Trophoblast cell (in vitro differentiated cells and primary cell): ENCODE measurements around the gene GAPDH.

ENCODE experiments used
- DNase-seq, 2 donors: peaks; one replicate each; pipeline ENCODE4 v3.0.0-alpha.2; 2016
- H2AFZ ChIP-seq: 2 replicates; pipeline ENCODE4 v1.6.1; 2013; ENCODE audit warnings: low read length, moderate library complexity, mild to moderate bottlenecking; ENCODE audit not compliant: insufficient read depth, poor library complexity
- H2AK5ac ChIP-seq: 2 replicates; pipeline ENCODE4 v1.6.1; 2013; ENCODE audit warnings: mild to moderate bottlenecking, low read length
- H2BK120ac ChIP-seq: 2 replicates; pipeline ENCODE4 v1.6.1; 2013; ENCODE audit warnings: low read length, mild to moderate bottlenecking, moderate library complexity; ENCODE audit not compliant: insufficient read depth, poor library complexity
- H2BK12ac ChIP-seq: 2 replicates; pipeline ENCODE4 v1.6.1; 2013; ENCODE audit warnings: mild to moderate bottlenecking, low read length, moderate library complexity
- H2BK5ac ChIP-seq: 2 replicates; pipeline ENCODE4 v1.6.1; 2013; ENCODE audit warnings: low read length, low read depth, moderate library complexity, mild to moderate bottlenecking; ENCODE audit not compliant: poor library complexity
- H3K14ac ChIP-seq: 2 replicates; pipeline ENCODE4 v1.6.1; 2013; ENCODE audit warnings: mild to moderate bottlenecking, low read length
- H3K18ac ChIP-seq: 2 replicates; pipeline ENCODE4 v1.6.1; 2013; ENCODE audit warnings: mild to moderate bottlenecking, low read length
- H3K23ac ChIP-seq: 2 replicates; pipeline ENCODE4 v1.6.1; 2013; ENCODE audit warnings: low read length
- H3K27ac ChIP-seq: 2 replicates; pipeline ENCODE4 v1.5.1; 2013; ENCODE audit warnings: low read depth, mild to moderate bottlenecking, inconsistent platforms, low read length, moderate library complexity
- H3K27me3 ChIP-seq: 2 replicates; pipeline ENCODE4 v1.6.1; 2013; ENCODE audit warnings: inconsistent platforms, mild to moderate bottlenecking, low read length, moderate library complexity; ENCODE audit not compliant: insufficient read depth
- H3K36me3 ChIP-seq, 2 experiments: 1 replicate in 1 of 2; 2 replicates in 1 of 2; pipeline ENCODE4 v1.6.1; 2013; ENCODE audit warnings: low read length in 2 of 2, mild to moderate bottlenecking in 2 of 2, moderate library complexity in 1 of 2; ENCODE audit not compliant: insufficient read depth in 2 of 2, control insufficient read depth in 1 of 2
- H3K4ac ChIP-seq: 2 replicates; pipeline ENCODE4 v1.6.1; 2013; ENCODE audit warnings: low read depth, mild to moderate bottlenecking, low read length, moderate library complexity
- H3K4me1 ChIP-seq, 2 experiments: 1 replicate in 1 of 2; 2 replicates in 1 of 2; pipeline ENCODE4 v1.6.1; 2013; ENCODE audit warnings: low read length in 2 of 2, mild to moderate bottlenecking in 2 of 2, moderate library complexity in 1 of 2; ENCODE audit not compliant: insufficient read depth in 2 of 2, control insufficient read depth in 1 of 2
- H3K4me2 ChIP-seq: 2 replicates; pipeline ENCODE4 v1.6.1; 2013; ENCODE audit warnings: inconsistent platforms, mild to moderate bottlenecking, low read length, moderate library complexity
- H3K4me3 ChIP-seq: 2 replicates; pipeline ENCODE4 v1.5.1; 2013; ENCODE audit warnings: mild to moderate bottlenecking, low read depth, low read length, inconsistent platforms
- H3K79me1 ChIP-seq: one replicate; pipeline ENCODE4 v1.6.1; 2013; ENCODE audit warnings: low read length
- H3K79me2 ChIP-seq: 2 replicates; pipeline ENCODE4 v1.6.1; 2013; ENCODE audit warnings: low read length, mild to moderate bottlenecking; ENCODE audit not compliant: control insufficient read depth, insufficient read depth, poor library complexity
- H3K9ac ChIP-seq: 2 replicates; pipeline ENCODE4 v1.6.1; 2013; ENCODE audit warnings: mild to moderate bottlenecking, low read length
- H3K9me3 ChIP-seq: 2 replicates; pipeline ENCODE4 v1.6.1; 2013; ENCODE audit warnings: low read depth, mild to moderate bottlenecking, control low read depth, inconsistent platforms, low read length; ENCODE audit not compliant: insufficient read depth
- H4K12ac ChIP-seq: 2 replicates; pipeline ENCODE4 v1.6.1; 2013; ENCODE audit warnings: low read depth, mild to moderate bottlenecking, low read length, moderate library complexity
- H4K8ac ChIP-seq: 2 replicates; pipeline ENCODE4 v1.6.1; 2013; ENCODE audit warnings: low read depth, mild to moderate bottlenecking, low read length, moderate library complexity
- H4K91ac ChIP-seq: one replicate; pipeline ENCODE4 v1.6.1; 2013; ENCODE audit warnings: low read depth, mild to moderate bottlenecking, low read length, moderate library complexity
- WGBS: extraction: QIAGEN DNeasy Blood & Tissue Kit; methylation state at CpG from one replicate; pipeline ENCODE4 v1.1.7; 2013; ENCODE audit warnings: missing lambda C conversion rate; ENCODE audit not compliant: insufficient read length, insufficient coverage; ENCODE audit errors: extremely low coverage; 5-methylcytosine and 5-hydroxymethylcytosine counted together

GAPDH gene

GRCh38 chr12:6575648-6576047 is 41.3 kb downstream of the GAPDH start:
- H3K4me3 ChIP-seq = no peak overlapping the region
- no peak overlapping the region for H2AK5ac ChIP-seq
- H3K14ac ChIP-seq = no peak overlapping the region
- H3K4ac ChIP-seq = no peak overlapping the region
- no peaks in the 10 kb centered on the region for H3K4me1 ChIP-seq
- H4K91ac ChIP-seq = no peak overlapping the region
- H3K23ac ChIP-seq = no peak overlapping the region
- no peak overlapping the region for H2BK5ac ChIP-seq
- H3K9ac ChIP-seq = no peak overlapping the region
- H3K79me1 ChIP-seq = no peaks in the 10 kb centered on the region
- H2AFZ ChIP-seq = no peak overlapping the region
- H3K27ac ChIP-seq = no peak overlapping the region
- H2BK120ac ChIP-seq = no peak overlapping the region
- no peak overlapping the region for H3K18ac ChIP-seq
- H3K27me3 ChIP-seq = no peaks in the 10 kb centered on the region
- H3K36me3 ChIP-seq = peaks cover 59 to 78% of the 10 kb centered on the region in 2 experiments
- 100% methylated on average over 5 of the region's 8 CpGs for WGBS
- H2BK12ac ChIP-seq = no peak overlapping the region
- H3K4me2 ChIP-seq = no peak overlapping the region
- H4K8ac ChIP-seq = no peak overlapping the region
- no peak overlapping the region for H4K12ac ChIP-seq
- no peak for DNase-seq
- no peaks in the 10 kb centered on the region for H3K79me2 ChIP-seq
- no peaks in the 10 kb centered on the region for H3K9me3 ChIP-seq

GRCh38 chr12:6582196-6582595 is 47.9 kb downstream of the GAPDH start:
- no peak overlapping the region for H2AK5ac ChIP-seq

GRCh38 chr12:6582959-6583358 is 48.6 kb downstream of the GAPDH start:
- Histone ChIP-seq H4K8ac (no peak overlapping the region), H3K79me1 (no peaks in the 10 kb centered on the region), H3K27me3 (no peaks in the 10 kb centered on the region), H3K9me3 (no peaks in the 10 kb centered on the region), H2BK120ac (no peak overlapping the region), H3K23ac (no peak overlapping the region), H3K79me2 (no peaks in the 10 kb centered on the region), H3K18ac (peak overlapping the region; percentile 33), H3K4me3 (no peak overlapping the region), H4K91ac (no peak overlapping the region), H3K27ac (no peak overlapping the region), H2AK5ac (no peak overlapping the region), H3K9ac (no peak overlapping the region), H4K12ac (no peak overlapping the region), H3K4ac (no peak overlapping the region), H2BK12ac (no peak overlapping the region), H3K14ac (no peak overlapping the region), H3K4me2 (no peak overlapping the region), H2BK5ac (no peak overlapping the region), H2AFZ (no peak overlapping the region), H3K36me3 (peaks cover 58 to 76% of the 10 kb centered on the region in 2 experiments), H3K4me1 (no peaks in the 10 kb centered on the region)
- WGBS = no CpG with 5 or more reads among the region's 12 CpGs
- DNase-seq = no peak

More at GRCh38 chr12:6582196-6582595, 47.9 kb downstream of the GAPDH start:
- no peak for DNase-seq
- Histone ChIP-seq H2BK120ac (no peak overlapping the region), H3K18ac (no peak overlapping the region), H4K8ac (no peak overlapping the region), H3K23ac (no peak overlapping the region), H2AFZ (no peak overlapping the region), H3K4ac (no peak overlapping the region), H3K4me1 (no peaks in the 10 kb centered on the region), H3K4me3 (no peak overlapping the region), H4K91ac (no peak overlapping the region), H2BK12ac (no peak overlapping the region), H2BK5ac (no peak overlapping the region), H3K79me2 (no peaks in the 10 kb centered on the region), H3K9ac (no peak overlapping the region), H3K9me3 (no peaks in the 10 kb centered on the region), H3K4me2 (no peak overlapping the region), H3K27ac (no peak overlapping the region), H4K12ac (no peak overlapping the region), H3K79me1 (no peaks in the 10 kb centered on the region), H3K14ac (no peak overlapping the region), H3K27me3 (no peaks in the 10 kb centered on the region), H3K36me3 (peaks cover 60 to 76% of the 10 kb centered on the region in 2 experiments)
- no CpG with 5 or more reads among the region's 6 CpGs for WGBS

GRCh38 chr12:6584293-6584692 is 50.0 kb downstream of the GAPDH start:
- Histone ChIP-seq H2AK5ac (no peak overlapping the region), H4K91ac (no peak overlapping the region), H3K4me2 (no peak overlapping the region), H3K9me3 (no peaks in the 10 kb centered on the region), H2BK12ac (no peak overlapping the region), H3K79me2 (no peaks in the 10 kb centered on the region), H4K12ac (no peak overlapping the region), H3K36me3 (peaks cover 62 to 76% of the 10 kb centered on the region in 2 experiments), H3K4ac (no peak overlapping the region), H3K4me3 (no peak overlapping the region), H2BK5ac (no peak overlapping the region), H3K4me1 (no peaks in the 10 kb centered on the region), H3K27me3 (no peaks in the 10 kb centered on the region), H3K27ac (no peak overlapping the region), H2AFZ (no peak overlapping the region), H3K9ac (no peak overlapping the region), H3K79me1 (no peaks in the 10 kb centered on the region), H3K18ac (no peak overlapping the region), H4K8ac (no peak overlapping the region), H3K23ac (no peak overlapping the region), H2BK120ac (no peak overlapping the region), H3K14ac (no peak overlapping the region)
- DNase-seq = no peak
- no CpG with 5 or more reads among the region's 10 CpGs for WGBS
